Activated T-cell treated with anti-CD3 and anti-CD28 coated beads for 24 hours (primary cell): ENCODE data around the gene PACRG.

Experiments used
- DNase-seq: peaks from one replicate; pipeline ENCODE4 v3.0.0-alpha.2; 2020; ENCODE audit warnings: low read depth

PACRG gene

DNA sequence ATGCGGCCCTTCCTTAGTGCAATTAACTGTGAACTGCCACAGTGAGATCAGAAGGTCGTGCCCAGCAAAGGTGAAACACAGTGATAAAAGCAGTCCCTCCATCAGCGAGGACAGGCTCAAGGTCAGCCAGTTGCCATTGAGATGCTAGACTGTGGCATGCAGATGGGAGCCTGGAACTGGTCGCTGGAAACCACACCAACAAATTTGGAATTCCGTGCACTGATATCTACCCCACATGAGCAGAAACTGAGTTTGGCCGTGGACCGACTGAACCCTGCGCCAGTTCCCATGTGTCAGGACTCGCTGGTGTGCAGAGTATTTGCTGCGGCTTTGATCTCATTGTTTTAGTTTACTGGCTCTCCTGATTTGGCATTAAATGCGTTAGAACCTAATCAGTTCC lies 561.1 kb downstream of the PACRG start:
- DNase-seq = no peak

DNA sequence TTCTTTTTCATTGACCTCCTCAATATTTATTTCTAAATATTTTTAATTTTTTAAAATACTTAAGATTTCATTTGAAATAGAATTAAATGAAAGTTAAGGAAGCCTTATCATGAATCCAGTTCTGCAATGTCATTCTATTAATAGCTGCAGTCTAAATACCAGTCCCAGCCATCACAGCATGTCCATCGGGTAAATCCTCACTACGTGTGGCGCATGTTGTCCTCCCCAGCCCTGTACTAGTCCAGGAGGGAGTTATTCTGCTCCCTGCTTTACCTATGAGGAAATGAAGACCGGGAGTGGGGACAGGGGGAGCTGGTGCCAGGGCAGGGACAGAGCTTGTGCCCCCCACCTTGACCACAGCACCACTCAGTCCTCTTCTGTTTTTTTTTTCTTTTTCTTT lies 561.7 kb downstream of the PACRG start:
- DNase-seq = no peak

DNA sequence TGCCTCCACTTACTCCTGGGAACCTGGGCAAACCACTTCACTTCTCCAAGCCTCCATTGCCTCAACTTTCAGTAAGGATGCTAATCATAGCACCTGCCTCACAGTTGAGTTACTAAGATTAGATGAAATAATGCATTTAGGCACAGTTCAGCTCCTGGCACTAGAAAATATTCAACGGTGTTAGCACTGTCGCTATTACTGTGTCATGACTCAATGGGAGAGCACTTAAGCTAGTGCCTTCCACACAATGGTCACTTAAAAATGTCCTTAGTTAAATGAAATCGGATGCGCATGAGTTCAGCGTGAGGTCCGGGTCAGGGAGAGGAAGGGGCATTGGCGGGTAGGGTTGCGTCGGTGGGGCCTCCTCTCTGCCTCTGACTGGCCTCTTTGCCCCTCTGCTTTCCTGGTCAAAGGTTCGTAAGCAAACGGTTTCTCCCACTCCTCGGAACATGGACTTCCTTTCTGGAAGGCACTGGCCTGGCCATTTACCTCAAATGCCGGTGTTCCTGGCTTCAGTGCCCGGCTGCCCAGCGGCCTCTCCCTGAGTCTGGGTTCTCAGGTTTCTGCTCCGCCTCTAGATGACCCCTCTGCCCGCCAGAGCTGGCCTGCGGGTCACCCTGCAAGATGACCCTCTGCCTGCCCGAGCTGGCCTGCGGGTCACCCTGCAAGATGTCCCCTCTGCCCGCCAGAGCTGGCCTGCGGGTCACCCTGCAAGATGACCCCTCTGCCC lies 562.9 kb downstream of the PACRG start:
- DNase-seq = no peak

DNA sequence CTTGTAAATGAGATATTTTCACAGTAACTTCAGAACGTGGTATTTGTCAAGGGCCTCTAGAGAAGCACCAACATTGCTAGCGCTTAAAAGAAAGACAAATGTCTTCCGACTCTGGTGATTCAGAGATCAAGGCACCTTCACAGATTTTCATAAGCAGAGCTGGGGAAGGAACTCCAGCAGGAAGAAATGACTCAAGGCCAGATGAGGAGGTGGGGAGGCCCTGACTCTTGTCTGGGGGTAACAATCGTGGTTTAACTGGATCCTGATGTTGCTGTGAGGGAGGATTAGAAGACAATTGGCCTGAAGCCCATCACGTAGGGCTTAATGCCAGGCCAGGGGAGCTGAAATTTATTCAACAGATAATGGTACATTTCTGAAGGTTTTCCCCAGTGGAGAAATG lies 563.8 kb downstream of the PACRG start:
- DNase-seq = no peak

DNA sequence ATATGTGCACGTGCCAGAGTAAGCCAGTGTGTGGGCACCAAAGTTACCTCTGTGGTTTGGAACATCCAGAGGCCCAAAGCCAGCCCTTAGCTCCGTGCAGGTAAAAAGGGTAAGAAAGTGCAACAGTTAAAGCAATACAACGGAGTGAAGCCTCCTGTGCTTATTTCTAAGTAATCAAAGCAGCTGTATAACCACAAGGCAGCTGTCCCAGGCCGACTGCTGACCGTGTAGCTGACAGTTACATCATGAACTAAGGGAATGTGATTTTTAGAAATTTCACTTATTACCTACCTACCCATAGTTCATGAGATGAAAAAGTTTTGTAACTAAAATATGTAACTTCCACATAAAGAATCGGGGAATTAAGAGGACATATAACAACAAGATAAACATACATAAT lies 565.5 kb downstream of the PACRG start:
- DNase-seq = no peak

DNA sequence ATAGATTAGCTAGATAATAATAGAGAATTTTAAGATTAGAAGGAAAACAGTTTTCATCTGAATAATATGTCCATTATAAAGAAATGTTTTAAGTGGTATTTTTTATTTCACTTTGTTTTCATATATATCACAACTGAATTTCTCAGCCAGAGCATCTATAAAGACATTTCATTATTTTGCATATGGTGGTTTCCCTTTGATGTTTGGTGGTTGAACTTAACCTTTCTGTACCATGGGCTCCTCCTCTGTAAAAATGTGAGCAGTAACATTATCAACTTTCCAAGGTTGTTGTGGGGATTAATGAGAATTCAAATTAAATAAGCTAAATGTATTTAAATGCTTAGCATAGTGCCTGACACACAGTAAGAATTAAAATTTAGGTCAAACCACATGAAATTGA lies 567.0 kb downstream of the PACRG start:
- no peak for DNase-seq

DNA sequence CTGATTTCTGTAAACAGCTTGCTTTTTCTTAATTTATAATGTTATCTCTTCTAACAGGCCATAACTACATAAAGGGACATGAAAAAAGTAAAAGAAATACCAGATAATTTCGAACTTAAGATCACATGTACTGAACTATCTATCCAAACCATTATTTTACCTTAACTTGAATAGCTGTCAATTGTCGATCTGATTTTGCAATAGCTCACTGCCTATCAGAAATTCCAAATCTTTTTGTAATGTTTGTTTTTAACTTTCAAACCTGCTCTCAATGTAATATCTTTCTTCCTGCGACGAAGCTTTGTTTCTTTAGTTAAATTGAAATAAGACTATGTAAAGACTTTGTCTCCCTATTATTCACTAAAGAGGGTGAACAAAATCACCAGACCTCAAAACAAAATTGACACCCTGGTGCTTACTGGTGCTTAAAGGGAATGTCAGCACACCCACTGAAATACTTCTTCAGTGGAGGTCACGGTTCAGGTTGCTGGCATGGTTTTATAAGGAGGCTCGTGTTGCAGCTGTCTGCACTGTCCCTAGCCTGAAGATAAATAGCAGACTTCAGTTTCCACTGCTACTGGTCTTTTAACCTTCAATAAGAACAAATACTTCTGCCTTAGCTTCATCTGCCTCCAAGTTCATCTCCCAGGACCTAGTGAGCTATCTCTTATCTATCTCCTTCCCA lies 569.2 kb downstream of the PACRG start:
- DNase-seq = no peak

DNA sequence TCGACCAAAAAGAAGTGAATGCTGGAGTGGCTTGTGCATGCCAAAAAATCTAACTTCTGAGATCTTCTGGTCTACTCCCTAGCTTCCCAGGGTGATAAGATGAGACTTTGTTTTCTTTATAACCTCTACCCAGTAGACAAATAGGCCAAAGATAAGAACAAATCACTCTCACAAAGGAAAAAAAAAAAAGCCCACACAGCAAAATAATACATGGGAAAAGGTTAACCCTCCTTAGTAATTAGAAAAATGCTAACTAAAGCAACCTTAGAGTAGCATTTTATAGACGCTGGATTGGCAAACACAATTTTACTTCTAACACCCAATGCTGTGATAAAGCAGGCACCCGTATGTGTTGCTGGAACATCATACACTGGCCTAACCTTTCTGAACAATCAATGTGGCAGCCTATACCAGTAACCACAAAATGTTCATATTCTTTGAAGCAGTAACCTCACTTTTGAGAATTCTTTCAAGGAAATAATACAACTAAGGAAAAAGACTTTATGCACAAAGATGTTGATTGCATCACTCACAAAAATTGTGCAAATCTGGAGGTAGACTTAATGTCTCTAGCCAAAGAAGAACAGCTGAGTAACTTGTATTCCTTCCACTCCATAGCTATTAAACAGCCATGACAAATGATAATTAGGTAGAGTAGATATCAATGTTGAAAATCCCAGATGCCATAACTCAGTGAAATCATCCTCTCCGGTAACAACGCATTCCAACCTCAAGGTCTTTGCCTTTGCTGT lies 570.5 kb downstream of the PACRG start:
- DNase-seq = no peak

DNA sequence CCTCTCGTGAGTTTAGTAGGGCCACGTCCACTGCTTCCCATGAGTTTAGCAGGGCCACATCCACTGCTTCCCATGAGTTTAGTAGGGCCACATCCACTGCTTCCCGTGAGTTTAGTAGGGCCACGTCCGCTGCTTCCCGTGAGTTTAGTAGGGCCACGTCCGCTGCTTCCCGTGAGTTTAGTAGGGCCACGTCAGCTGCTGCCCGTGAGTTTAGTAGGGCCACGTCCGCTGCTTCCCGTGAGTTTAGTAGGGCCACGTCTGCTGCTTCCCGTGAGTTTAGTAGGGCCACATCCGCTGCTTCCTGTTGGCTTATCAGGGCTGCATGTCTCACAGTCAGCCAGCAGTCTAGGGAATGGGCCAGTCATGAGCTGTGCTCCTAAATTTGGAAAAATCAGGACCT lies 573.1 kb downstream of the PACRG start:
- no peak for DNase-seq

DNA sequence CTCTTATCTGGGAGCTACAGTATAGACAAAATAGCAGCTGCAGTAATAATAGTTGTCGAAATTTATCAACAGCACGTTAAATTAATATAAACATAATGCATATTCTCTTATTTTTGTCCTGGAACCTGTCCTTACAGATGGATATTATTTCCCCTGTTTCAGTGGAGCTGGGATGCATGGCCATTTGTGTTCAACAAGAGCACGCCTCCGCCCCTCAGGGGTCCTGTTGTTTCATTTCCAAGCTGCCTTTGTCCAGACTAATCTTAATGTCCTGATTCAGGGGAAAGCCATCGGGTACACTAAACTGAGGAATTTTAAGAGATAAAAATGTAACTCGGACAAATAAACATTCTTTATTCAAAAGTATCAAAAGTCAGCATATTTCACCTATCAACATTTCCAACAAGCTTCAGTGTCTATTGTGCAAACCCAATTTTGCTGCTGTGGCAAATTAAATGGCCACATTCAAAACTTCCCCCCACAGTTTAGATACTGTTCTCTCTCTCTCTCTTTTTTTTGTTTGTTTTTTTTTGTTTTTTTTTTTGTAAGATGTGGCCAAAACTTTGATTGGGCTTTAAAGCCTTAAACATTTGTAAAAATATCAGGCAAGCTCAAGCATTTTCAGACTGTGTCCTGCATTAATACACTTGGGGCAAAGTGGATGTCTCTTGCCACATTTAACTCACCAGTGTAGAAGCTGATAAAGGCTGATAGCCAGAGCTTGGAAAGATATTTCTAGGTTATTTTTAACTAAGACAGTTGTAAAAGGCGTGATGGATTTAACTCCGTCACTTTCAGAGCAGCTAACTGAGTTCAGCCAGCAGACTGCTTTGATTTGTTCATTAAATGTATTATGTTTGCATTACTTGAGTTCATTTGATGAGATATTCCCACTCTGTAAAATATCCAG lies 574.2 kb downstream of the PACRG start:
- DNase-seq = no peak

DNA sequence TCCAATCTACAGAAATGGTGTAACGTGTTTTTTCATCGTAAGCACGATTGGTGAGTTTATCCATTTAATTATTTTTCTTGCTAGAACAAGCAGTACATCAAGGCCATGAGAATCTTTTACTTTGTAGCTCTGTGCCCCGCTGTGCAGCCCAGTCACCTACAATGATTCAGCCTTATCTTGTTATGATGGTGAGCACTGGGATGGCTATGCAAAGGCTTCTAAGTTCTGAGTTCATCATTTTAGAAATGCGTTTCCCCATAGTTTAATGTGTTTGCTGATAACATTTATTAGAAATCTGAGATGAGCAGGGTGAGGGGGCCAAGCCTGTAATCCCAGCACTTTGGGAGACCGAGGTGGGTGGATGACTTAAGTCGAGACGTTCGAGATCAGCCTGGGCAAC lies 575.0 kb downstream of the PACRG start:
- no peak for DNase-seq

DNA sequence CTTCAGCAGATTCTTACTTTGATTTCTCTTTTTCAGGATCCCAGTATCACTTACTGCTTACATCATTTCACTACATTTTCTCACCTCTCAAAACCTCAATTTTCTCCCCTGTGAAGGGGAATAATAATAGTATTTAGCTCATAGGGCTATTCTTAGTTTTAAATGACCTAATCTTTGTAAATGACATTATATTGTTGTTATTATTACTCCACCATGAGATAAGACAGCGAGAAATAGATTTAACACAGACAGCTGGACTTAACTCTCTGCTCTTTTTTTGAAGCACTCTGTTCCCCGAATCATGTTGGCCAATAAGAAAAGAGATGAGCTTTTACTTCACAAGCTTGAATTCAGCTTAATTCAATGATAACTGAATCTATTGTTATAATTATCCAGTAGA lies 578.2 kb downstream of the PACRG start:
- no peak for DNase-seq

DNA sequence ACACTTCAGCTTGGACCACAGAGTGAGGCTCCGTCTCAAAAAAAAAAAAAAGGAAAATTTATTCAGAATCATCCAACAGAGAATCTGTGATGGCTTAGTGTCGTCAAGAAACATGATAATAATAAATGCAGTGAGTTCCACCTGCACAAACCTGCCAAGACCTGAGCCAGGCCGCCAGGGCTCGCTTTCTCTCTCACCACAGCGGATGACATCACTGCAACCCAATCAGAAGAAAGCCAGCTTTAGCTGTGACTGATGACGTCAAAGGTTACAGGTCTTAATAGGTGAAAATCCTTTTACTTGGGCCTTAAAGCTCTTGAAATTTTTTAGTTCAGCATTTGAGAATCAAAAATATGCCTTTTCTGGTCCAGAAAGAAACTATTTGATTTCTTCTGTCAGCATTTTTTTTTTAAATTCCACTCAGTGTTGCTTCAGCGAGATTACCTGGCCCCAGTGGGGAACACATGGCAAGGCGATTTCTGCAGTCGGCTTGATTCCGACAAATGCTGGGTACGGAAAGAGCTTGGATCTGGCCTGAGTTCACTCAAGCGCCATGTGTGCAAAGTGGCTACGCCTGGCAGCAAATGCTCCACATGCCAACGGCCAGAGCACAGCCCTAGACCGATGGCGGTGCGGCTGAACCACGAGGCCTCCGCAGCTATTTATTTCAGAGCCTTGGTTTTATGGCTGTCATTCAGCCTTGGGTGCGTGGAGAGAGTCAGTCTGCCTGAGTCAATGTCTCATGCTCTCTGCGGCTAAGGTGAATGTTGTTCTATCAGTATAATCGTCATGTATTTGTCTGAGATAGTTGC lies 581.1 kb downstream of the PACRG start:
- no peak for DNase-seq

DNA sequence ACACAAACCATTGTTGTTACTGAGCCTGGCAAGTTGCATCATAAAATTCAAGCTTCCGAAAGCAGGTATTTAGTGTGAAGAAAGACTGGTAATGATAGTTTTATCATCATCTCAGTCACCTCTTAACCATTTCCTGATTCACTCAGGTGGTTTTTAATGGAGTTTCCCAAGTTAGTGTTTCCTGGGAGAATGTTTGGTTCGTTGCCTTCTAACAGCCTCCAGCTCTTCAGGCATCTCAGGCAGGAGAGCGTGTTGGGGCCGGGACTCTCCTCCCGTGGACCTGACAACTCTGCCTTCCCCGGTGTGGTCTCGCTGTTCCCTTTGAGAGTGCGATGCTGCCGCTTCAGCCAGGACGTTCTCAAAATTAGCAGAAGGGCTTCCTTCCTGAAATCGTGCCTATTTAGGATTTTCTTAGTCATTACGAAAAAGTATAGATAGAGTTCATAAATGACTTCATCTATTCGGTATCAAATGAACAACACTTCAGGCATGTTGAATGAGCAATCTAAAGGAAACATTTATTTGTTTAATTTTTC lies 581.8 kb downstream of the PACRG start:
- no peak for DNase-seq

DNA sequence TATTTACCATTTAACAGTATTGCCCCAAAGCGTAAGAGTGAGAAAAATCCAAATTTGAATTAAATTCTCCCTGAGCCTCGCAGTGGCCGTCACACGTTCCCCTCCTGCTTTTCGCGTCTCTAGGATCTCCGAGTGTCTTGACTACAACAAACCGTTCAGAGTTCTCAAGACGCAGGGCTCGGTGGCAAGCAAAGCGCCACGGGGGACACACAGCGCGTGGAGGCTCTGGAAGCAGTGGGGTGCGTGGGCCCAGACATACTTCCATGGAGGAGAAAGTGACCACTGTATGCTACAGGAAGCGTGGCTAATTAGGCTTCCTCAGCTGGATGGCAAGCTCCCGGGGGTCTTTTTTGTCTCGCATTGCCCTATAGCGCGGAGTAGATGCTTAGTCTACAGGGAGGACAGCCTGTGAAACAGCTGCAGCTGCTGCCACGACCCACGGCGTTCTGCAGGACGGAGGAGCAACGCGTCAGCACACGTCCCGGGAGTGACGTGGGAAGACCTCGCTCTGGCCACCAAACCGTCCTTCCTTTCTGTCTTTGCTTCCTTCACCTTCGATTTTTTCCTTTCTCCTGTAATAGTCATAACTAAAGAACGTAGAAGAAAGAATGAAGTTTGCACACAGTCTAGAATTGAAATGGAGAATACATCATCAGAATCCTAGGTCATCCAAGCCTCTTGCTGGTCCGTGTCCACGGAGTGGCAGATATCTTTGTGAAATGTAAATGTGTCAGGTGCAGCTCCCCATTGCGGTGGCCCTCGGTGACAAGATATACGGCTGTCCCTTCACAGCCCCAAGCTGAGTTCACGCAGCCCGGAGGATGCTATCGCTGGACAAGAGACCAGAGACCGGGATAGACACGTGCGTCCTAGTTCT lies 582.6 kb downstream of the PACRG start:
- DNase-seq = no peak

DNA sequence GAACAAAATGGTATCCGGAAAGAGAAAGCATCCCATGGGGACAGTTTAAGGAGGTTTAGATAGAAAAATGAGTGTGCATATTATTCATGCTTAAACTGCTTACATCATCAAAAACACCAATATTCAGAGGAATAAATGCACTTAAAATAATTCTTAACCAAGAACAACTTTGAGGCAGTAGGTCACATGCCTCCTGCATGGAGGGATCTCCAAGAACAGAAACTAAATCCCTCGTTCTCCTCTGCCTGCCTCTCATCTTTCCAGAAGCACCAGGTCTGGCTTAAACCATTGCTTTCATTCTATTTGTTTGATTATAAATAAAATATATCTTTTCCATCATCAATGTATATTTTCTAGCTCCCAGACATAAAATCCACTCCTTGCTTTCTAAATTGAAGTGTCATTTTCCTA lies 583.2 kb downstream of the PACRG start:
- no peak for DNase-seq

DNA sequence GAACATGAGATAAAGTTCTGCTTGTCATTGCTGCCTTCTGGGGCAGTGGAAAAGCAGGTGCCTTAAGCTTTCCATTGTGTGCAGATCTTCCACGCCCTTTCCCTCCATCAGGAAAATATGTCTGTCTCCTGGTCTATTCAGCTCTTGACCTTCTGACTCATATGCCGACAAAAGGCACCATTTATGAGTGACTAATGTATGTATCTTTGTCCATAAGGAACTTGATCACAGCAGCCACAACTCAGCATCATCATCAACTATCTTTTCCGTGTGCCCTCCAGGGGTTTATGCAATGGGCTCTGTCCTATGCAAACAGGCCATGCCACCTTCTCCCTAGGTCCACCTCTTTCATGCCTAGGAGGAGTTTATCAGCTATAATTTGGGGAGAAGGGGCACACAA lies 584.1 kb downstream of the PACRG start:
- DNase-seq = no peak

DNA sequence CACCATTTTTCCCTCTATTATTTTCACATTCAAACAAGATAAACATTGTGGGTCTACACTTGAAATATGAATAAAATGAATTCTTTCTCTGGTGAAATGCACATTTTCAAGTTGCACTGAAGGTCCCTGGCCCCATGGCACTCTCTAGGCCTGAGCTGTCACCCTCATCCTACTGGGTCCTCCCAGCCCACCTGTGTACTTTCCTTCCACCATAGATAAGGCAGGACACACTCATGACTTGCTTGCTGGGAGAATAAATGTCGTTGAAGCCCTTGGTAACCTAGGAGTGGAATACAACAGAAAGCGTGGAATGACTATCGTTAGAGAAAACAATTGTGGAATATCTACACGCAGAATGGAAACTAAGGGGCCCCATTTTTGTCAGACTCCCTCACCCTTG lies 585.8 kb downstream of the PACRG start:
- DNase-seq = no peak

DNA sequence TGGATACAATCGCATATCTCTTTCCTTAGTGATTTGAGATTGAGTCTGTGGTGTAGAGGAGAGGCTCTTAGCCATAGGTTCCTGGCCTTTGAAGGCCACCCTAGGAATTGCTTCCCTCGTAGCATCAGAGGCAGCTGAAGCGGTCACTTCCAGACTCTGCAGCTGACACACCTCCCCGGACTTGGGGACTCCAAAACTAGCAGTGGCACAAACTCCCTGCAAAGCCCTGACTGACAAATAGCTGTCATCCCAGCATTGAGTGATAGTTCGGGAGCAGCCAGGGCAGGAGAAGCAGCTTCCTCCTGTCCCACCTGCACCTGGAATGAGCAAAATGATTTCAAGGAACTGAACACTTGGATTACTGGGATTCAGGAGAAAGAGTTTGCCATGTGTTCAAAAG lies 586.2 kb downstream of the PACRG start:
- DNase-seq = no peak
